ENCODE measurements around the gene ERC1.

The ERC1 gene

DNA sequence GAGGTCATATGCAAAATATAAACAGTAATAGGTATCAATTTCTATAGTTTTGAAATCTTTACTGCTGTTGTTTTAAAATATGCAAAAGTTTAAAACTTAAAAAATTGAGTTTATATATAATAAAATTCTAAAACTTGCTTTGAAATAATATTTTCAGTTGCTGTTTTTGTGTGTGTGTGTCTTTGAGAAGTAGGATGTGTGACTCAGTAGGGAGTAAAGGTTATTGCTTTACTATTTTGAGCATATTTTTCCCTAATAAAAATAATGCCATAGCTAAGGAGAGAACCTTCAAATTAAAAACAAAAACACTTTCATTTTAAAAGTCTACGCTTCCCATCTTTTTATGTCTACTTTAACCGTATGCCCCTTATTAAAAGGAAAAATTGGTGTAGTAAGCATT lies 365.3 kb downstream of the ERC1 start:
- no peak for DNase-seq (ENCODE audit: low read depth)

DNA sequence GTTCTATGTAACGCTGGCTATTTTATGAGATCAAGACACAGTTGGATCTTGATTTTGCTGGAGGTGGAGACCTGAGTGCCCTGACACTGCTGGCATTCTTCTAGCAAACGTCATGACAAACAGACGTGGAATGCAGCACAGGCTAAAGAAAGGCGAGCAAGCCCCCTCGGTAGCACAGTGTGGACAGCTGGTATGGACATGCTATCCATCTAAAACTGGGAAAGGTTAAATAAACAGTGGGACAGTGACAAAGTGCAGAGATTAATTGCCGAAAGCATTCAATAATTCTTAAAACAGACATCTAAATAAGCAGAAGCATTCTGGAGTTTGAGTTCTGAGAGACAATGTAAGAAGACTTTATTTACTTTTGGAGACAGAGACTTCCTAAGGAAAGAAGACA lies 366.1 kb downstream of the ERC1 start:
- H3K4me3 ChIP-seq (ENCODE audit: low read depth, low read length) = no peak overlapping the region
- no peak for DNase-seq (ENCODE audit: low read depth)
- TF ChIP-seq, protein P1, sequence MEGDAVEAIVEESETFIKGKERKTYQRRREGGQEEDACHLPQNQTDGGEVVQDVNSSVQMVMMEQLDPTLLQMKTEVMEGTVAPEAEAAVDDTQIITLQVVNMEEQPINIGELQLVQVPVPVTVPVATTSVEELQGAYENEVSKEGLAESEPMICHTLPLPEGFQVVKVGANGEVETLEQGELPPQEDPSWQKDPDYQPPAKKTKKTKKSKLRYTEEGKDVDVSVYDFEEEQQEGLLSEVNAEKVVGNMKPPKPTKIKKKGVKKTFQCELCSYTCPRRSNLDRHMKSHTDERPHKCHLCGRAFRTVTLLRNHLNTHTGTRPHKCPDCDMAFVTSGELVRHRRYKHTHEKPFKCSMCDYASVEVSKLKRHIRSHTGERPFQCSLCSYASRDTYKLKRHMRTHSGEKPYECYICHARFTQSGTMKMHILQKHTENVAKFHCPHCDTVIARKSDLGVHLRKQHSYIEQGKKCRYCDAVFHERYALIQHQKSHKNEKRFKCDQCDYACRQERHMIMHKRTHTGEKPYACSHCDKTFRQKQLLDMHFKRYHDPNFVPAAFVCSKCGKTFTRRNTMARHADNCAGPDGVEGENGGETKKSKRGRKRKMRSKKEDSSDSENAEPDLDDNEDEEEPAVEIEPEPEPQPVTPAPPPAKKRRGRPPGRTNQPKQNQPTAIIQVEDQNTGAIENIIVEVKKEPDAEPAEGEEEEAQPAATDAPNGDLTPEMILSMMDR (IDR thresholded peaks at IDR 0.05; ENCODE audit: low read depth, low read length) = no peak
- no peak for TF ChIP-seq MYC (IDR thresholded peaks at IDR 0.05; ENCODE audit: low read depth, low read length)
- TF ChIP-seq, protein P2, sequence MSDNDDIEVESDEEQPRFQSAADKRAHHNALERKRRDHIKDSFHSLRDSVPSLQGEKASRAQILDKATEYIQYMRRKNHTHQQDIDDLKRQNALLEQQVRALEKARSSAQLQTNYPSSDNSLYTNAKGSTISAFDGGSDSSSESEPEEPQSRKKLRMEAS (IDR thresholded peaks at IDR 0.05; ENCODE audit: low read depth, low read length) = no peak
- TF ChIP-seq POLR2A (IDR thresholded peaks at IDR 0.05; ENCODE audit: extremely low read depth, insufficient read length) = no peak

More for the DNA sequence above, 365.3 kb downstream of the ERC1 start:
- no peak overlapping the region for H3K4me3 ChIP-seq (ENCODE audit: low read depth, low read length)
- TF ChIP-seq, protein P2 (IDR thresholded peaks at IDR 0.05; ENCODE audit: low read depth, low read length) = no peak
- TF ChIP-seq, protein P1 (IDR thresholded peaks at IDR 0.05; ENCODE audit: low read depth, low read length) = no peak
- TF ChIP-seq MYC (IDR thresholded peaks at IDR 0.05; ENCODE audit: low read depth, low read length) = no peak
- no peak for TF ChIP-seq POLR2A (IDR thresholded peaks at IDR 0.05; ENCODE audit: extremely low read depth, insufficient read length)

DNA sequence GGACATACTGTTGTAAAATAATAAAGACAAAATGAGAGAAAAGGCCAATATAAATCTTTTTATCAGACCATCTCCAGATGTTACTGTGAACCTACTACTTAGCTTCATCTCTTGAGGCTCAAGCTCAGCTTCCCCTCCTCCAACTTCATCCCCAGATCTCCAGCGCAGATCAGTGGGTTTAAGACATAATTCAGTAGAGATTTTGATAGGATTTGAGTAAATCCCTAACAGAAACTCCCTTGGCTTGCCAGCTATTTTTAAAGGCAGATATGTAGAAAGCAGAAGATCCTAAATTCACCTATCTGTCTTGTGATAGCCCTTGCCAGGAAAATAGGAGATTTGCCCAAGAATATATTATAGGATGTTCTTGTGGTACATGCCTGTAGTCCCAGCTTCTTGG lies 366.7 kb downstream of the ERC1 start:
- TF ChIP-seq, protein P2 (IDR thresholded peaks at IDR 0.05; ENCODE audit: low read depth, low read length) = no peak
- TF ChIP-seq POLR2A (IDR thresholded peaks at IDR 0.05; ENCODE audit: extremely low read depth, insufficient read length) (no peak), MYC (IDR thresholded peaks at IDR 0.05; ENCODE audit: low read depth, low read length) (no peak)
- TF ChIP-seq, protein P1 (IDR thresholded peaks at IDR 0.05; ENCODE audit: low read depth, low read length) = no peak
- DNase-seq (ENCODE audit: low read depth) = no peak
- H3K4me3 ChIP-seq (ENCODE audit: low read depth, low read length) = no peak overlapping the region

DNA sequence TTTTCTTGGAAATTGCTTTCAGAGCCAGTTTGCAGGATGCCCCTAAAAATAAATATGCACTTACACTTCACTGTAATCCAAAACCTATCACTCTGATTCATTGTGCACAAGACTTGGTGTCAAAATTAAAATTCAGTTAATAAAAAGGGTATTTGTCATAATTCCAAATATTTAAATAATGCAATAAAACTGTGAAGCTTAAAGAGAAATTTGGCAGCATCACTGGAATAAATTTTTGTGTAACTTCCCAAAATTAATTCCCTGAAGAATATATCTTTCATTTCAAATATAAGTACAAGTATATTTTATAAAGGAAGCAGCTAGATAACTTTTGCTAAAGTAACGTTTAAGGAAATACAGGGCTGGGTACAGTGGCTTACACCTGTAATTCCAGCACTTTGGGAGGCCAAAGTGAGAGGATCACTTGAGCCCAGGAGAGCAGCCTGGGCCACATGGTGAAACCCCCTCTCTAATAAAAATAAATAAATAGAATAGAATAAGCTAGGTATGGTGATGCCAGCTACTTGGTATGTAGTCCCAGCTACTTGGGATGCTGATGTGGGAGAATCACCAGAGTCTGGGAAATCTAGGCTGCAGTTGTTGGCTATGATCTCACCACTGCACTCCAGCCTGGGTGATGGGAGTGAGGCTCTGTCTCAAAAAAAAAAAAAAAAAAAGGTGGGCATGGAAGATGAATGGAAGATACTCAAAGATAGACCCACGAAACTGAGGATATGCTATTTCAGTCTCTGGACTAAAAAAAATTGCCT lies 369.6 kb downstream of the ERC1 start:
- no peak for DNase-seq (ENCODE audit: low read depth)
- H3K4me3 ChIP-seq (ENCODE audit: low read depth, low read length) = no peak overlapping the region
- TF ChIP-seq MYC (IDR thresholded peaks at IDR 0.05; ENCODE audit: low read depth, low read length) (no peak), POLR2A (IDR thresholded peaks at IDR 0.05; ENCODE audit: extremely low read depth, insufficient read length) (no peak)
- TF ChIP-seq, protein P1 (IDR thresholded peaks at IDR 0.05; ENCODE audit: low read depth, low read length) = no peak
- TF ChIP-seq, protein P2 (IDR thresholded peaks at IDR 0.05; ENCODE audit: low read depth, low read length) = no peak

DNA sequence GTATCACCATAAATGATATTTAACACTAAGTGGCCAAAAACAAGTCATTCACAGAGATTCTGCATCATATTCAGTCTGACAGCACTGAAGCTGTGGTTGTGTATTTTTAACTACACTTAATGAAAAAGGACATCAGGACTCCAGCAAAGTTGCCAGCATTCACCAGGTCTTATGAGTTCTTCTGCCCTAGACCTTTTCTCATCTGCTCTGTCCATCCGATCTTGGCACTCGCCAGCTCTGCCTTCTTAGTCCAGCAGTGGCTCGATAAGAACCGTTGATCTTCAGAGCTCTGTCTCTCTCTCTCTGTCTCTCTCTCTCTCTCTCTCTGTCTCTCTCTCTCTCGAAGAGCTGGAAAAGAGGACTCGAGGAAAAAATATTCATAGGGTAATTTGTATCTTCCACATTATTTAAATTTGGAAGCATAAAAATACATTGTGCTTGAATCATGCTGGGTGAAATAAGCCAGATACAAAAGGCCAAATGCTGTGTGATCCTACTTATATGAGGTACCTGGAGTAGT lies 371.2 kb downstream of the ERC1 start:
- TF ChIP-seq, protein P1 (IDR thresholded peaks at IDR 0.05; ENCODE audit: low read depth, low read length) = no peak
- TF ChIP-seq POLR2A (IDR thresholded peaks at IDR 0.05; ENCODE audit: extremely low read depth, insufficient read length) = no peak
- TF ChIP-seq MYC (IDR thresholded peaks at IDR 0.05; ENCODE audit: low read depth, low read length) = no peak
- TF ChIP-seq, protein P2 (IDR thresholded peaks at IDR 0.05; ENCODE audit: low read depth, low read length) = no peak
- H3K4me3 ChIP-seq (ENCODE audit: low read depth, low read length) = no peak overlapping the region

More for the DNA sequence above, 371.2 kb downstream of the ERC1 start:
- no peak for DNase-seq (ENCODE audit: low read depth)

All from NB4 (cell line).